PFSK-1 (cell line): ENCODE measurements around the gene SORCS3.

Experiments
- FOXP2 ChIP-seq: optimal IDR thresholded peaks from 2 replicates; pipeline ENCODE3; 2011; ENCODE audit warnings: borderline replicate concordance, control low read depth, inconsistent platforms; ENCODE audit not compliant: insufficient read depth; ENCODE audit errors: extremely low read length, extremely low read depth
- POLR2AphosphoS5 ChIP-seq: IDR thresholded peaks from 2 replicates; pipeline ENCODE4 v1.6.1; 2012; ENCODE audit warnings: low read depth, mild to moderate bottlenecking, control low read depth, low read length, moderate library complexity
- REST ChIP-seq, 2 experiments: IDR thresholded peaks; 2 replicates each; pipeline versions ENCODE4 v1.6.1 to v1.8.0; 2011 to 2012; ENCODE audit warnings: low read depth in 2 of 2, low read length in 2 of 2, control low read depth in 1 of 2, inconsistent platforms in 1 of 2, mild to moderate bottlenecking in 1 of 2, moderate library complexity in 1 of 2; ENCODE audit not compliant: insufficient read depth in 1 of 2
- SIN3A ChIP-seq: IDR thresholded peaks from 2 replicates; pipeline ENCODE4 v1.6.1; 2012; ENCODE audit warnings: mild to moderate bottlenecking, low read length, moderate library complexity, borderline replicate concordance; ENCODE audit not compliant: insufficient read depth
- TAF1 ChIP-seq: IDR thresholded peaks from 2 replicates; pipeline ENCODE4 v1.6.1; 2012; ENCODE audit warnings: low read length, control low read depth, borderline replicate concordance; ENCODE audit not compliant: insufficient read depth

- TF ChIP-seq POLR2AphosphoS5 (no peak), REST (IDR thresholded peaks at IDR 0.05; ENCODE audit: insufficient read depth in 1 of 2, low read depth in 2 of 2, low read length in 2 of 2) (no peak), TAF1 (no peak), SIN3A (no peak), FOXP2 (no peak)
These were observed 551.8 kb downstream of the SORCS3 start for GRCh38 chr10:105192861-105193260.
